HEK293 (cell line): ENCODE data around the gene THBS3.
A peak's percentile ranks its signal among the peaks of the same experiment; 100 is the strongest.

Experiments
- CTCF ChIA-PET: fragments of 350-600 bp; formaldehyde crosslinking; extraction: SDS; loops from one replicate; lab custom pipeline; 2021; ENCODE audit warnings: antibody characterized with exemption; lab: Yijun Ruan, JAX
- POLR2A ChIA-PET: fragments of 300-600 bp; formaldehyde crosslinking; extraction: SDS; loops from one replicate; lab custom pipeline; 2020; ENCODE audit warnings: antibody characterized with exemption, inconsistent platforms; lab: Yijun Ruan, JAX
- H3K27ac ChIP-seq: fragments of 200-500 bp; sonication (Bioruptor generic); 2 replicates; pipeline ENCODE4 v1.5.1; 2014; ENCODE audit warnings: low read depth, low read length, control low read depth, inconsistent platforms; ENCODE audit errors: extremely low read depth
- H3K36me3 ChIP-seq, 2 experiments: fragments of 200-500 bp in 1 of 2; sonication (Bioruptor generic) in 1 of 2; 1 replicate in 1 of 2; 2 replicates in 1 of 2; pipeline ENCODE4 v1.5.1; 2014 to 2017; ENCODE audit warnings: inconsistent platforms in 2 of 2, low read length in 2 of 2; ENCODE audit not compliant: control insufficient read depth in 2 of 2, insufficient read depth in 1 of 2
- H3K4me1 ChIP-seq: fragments of 200-500 bp; sonication (Bioruptor generic); 2 replicates; pipeline ENCODE4 v1.5.1; 2014; ENCODE audit warnings: mild to moderate bottlenecking, low read length, inconsistent platforms; ENCODE audit not compliant: control insufficient read depth, insufficient read depth
- H3K4me3 ChIP-seq: 2 replicates; pipeline ENCODE4 v1.5.1; 2011; ENCODE audit warnings: low read depth, mild to moderate bottlenecking, control low read depth, low read length, moderate library complexity
- H3K9me3 ChIP-seq: fragments of 200-500 bp; sonication (Bioruptor generic); 2 replicates; pipeline ENCODE4 v1.5.1; 2014; ENCODE audit warnings: low read depth, low read length, inconsistent platforms; ENCODE audit not compliant: control insufficient read depth, insufficient read depth
- ATF2 ChIP-seq: fragments of 450-650 bp; formaldehyde crosslinking; IDR thresholded peaks from 2 replicates; pipeline ENCODE4 v1.5.1; 2016; ENCODE audit warnings: missing biosample characterization, missing genetic modification characterization, low read depth
- EGR2 ChIP-seq: fragments of 450-650 bp; formaldehyde crosslinking; IDR thresholded peaks from 2 replicates; pipeline ENCODE4 v1.5.1; 2016; ENCODE audit warnings: low read depth, missing biosample characterization, missing genetic modification characterization
- KLF10 ChIP-seq: fragments of 450-650 bp; IDR thresholded peaks from 2 replicates; pipeline ENCODE4 v1.5.1; 2018; ENCODE audit warnings: missing biosample characterization, mild to moderate bottlenecking, missing genetic modification characterization
- KLF17 ChIP-seq: fragments of 450-650 bp; formaldehyde crosslinking; IDR thresholded peaks from 2 replicates; pipeline ENCODE4 v1.5.1; 2016; ENCODE audit warnings: missing biosample characterization, missing genetic modification characterization
- MEIS1 ChIP-seq: sonication (generic); formaldehyde crosslinking; IDR thresholded peaks from 2 replicates; pipeline ENCODE4 v1.8.1; 2022; ENCODE audit warnings: missing genetic modification reagents, mild to moderate bottlenecking, borderline replicate concordance
- PBX3 ChIP-seq: sonication (generic); formaldehyde crosslinking; IDR thresholded peaks from 2 replicates; pipeline ENCODE4 v1.8.1; 2022; ENCODE audit warnings: mild to moderate bottlenecking, moderate library complexity, missing genetic modification reagents
- YY2 ChIP-seq: fragments of 450-650 bp; formaldehyde crosslinking; IDR thresholded peaks from 2 replicates; pipeline ENCODE4 v1.5.1; 2016; ENCODE audit warnings: missing biosample characterization, missing genetic modification characterization
- ZBTB17 ChIP-seq: fragments of 450-650 bp; formaldehyde crosslinking; IDR thresholded peaks from 2 replicates; pipeline ENCODE4 v1.5.1; 2016; ENCODE audit warnings: missing biosample characterization, missing genetic modification characterization
- ZBTB44 ChIP-seq: fragments of 450-650 bp; IDR thresholded peaks from 2 replicates; pipeline ENCODE4 v1.5.1; 2018; ENCODE audit warnings: missing biosample characterization, mild to moderate bottlenecking, missing genetic modification characterization
- ZBTB7A ChIP-seq: fragments of 450-650 bp; formaldehyde crosslinking; IDR thresholded peaks from 2 replicates; pipeline ENCODE4 v1.5.1; 2016; ENCODE audit warnings: low read depth, missing biosample characterization, missing genetic modification characterization
- ZEB2 ChIP-seq: fragments of 450-650 bp; formaldehyde crosslinking; IDR thresholded peaks from 2 replicates; pipeline ENCODE4 v1.5.1; 2016; ENCODE audit warnings: missing biosample characterization, missing genetic modification characterization
- ZIC2 ChIP-seq: fragments of 450-650 bp; formaldehyde crosslinking; IDR thresholded peaks from 2 replicates; pipeline ENCODE4 v1.5.1; 2016; ENCODE audit warnings: missing biosample characterization, missing genetic modification characterization
- ZNF140 ChIP-seq: fragments of 450-650 bp; formaldehyde crosslinking; IDR thresholded peaks from 2 replicates; pipeline ENCODE4 v1.5.1; 2016; ENCODE audit warnings: missing biosample characterization, missing genetic modification characterization
- ZNF157 ChIP-seq: fragments of 450-650 bp; formaldehyde crosslinking; IDR thresholded peaks from 2 replicates; pipeline ENCODE4 v1.5.1; 2016; ENCODE audit warnings: missing biosample characterization, missing genetic modification characterization
- ZNF214 ChIP-seq: fragments of 450-650 bp; formaldehyde crosslinking; IDR thresholded peaks from 2 replicates; pipeline ENCODE4 v1.5.1; 2017; ENCODE audit warnings: missing biosample characterization, mild to moderate bottlenecking, missing genetic modification characterization, borderline replicate concordance
- ZNF280C ChIP-seq: fragments of 450-650 bp; formaldehyde crosslinking; IDR thresholded peaks from 2 replicates; pipeline ENCODE4 v1.5.1; 2016; ENCODE audit warnings: missing biosample characterization, missing genetic modification characterization
- ZNF292 ChIP-seq: fragments of 450-650 bp; formaldehyde crosslinking; IDR thresholded peaks from 2 replicates; pipeline ENCODE4 v1.5.1; 2016; ENCODE audit warnings: low read depth, missing biosample characterization, missing genetic modification characterization, borderline replicate concordance
- ZNF324 ChIP-seq: fragments of 450-650 bp; formaldehyde crosslinking; IDR thresholded peaks from 2 replicates; pipeline ENCODE4 v1.5.1; 2016; ENCODE audit warnings: missing biosample characterization, missing genetic modification characterization
- ZNF335 ChIP-seq: fragments of 450-650 bp; formaldehyde crosslinking; conservative IDR thresholded peaks from 2 replicates; pipeline ENCODE4 v1.5.1; 2016; ENCODE audit warnings: missing biosample characterization, missing genetic modification characterization
- ZNF571 ChIP-seq: fragments of 450-650 bp; formaldehyde crosslinking; IDR thresholded peaks from 2 replicates; pipeline ENCODE4 v1.5.0; 2017; ENCODE audit warnings: missing biosample characterization, missing genetic modification characterization
- ZNF654 ChIP-seq: fragments of 450-650 bp; formaldehyde crosslinking; IDR thresholded peaks from 2 replicates; pipeline ENCODE4 v1.5.1; 2016; ENCODE audit warnings: low read depth, missing biosample characterization, missing genetic modification characterization
- TF ChIP-seq, protein P1 (sequence below): fragments of 450-650 bp; formaldehyde crosslinking; IDR thresholded peaks from 2 replicates; pipeline ENCODE4 v1.5.1; 2016; ENCODE audit warnings: missing biosample characterization, missing genetic modification characterization
- TF ChIP-seq, protein P2 (sequence below): fragments of 450-650 bp; formaldehyde crosslinking; IDR thresholded peaks from 2 replicates; pipeline ENCODE4 v1.5.1; 2017; ENCODE audit warnings: missing biosample characterization, missing genetic modification characterization
- TF ChIP-seq, protein P3 (sequence below): fragments of 450-650 bp; formaldehyde crosslinking; IDR thresholded peaks from 2 replicates; pipeline ENCODE4 v1.5.1; 2016; ENCODE audit warnings: missing biosample characterization, missing genetic modification characterization

THBS3 gene

GRCh38 chr1:155244368-155245162 lies 36.9 kb upstream of the THBS3 start:
- Histone ChIP-seq H3K4me3 (peak overlapping the region; percentile 48), H3K4me1 (peaks cover 5% of the 10 kb centered on the region; the same call in 1 of the 2 replicates), H3K36me3 (peaks cover 9 to 32% of the 10 kb centered on the region in 2 experiments; a peak in 2 of 3 replicates), H3K9me3 (no peaks in the 10 kb centered on the region), H3K27ac (peak overlapping the region; percentile 56)
- ChIA-PET CTCF (interaction anchor here (0.6 to 1.9 kb wide), 5 partner anchors 30 to 78 kb away, joined by 3 to 9 read pairs (median 4); no protein-coding TSS in a partner anchor), POLR2A (interaction anchor here (0.6 to 2.6 kb wide), 11 partner anchors 10 to 461 kb away, joined by 3 to 11 read pairs (median 4); partner anchors contain the start of genes ENTREP3, KRTCAP2, SCAMP3 and THBS3)
- TF ChIP-seq ZEB2 (tag by site-specific recombination) (peak; percentile 100), ZIC2 (tag by site-specific recombination) (peak; percentile 99), ZNF214 (tag by site-specific recombination) (0 out of 2 replicates have a peak, but pooled peaks have one; percentile 42), YY2 (tag by site-specific recombination) (peak; percentile 82), ZBTB17 (tag by site-specific recombination) (peak; percentile 100), ZNF324 (peak; percentile 100), ZNF280C (no peak), ATF2 (tag by site-specific recombination) (peak; percentile 96), ZNF292 (tag by site-specific recombination) (0 out of 2 replicates have a peak, but pooled peaks have one; percentile 22), ZBTB7A (peak; percentile 100), KLF10 (tag by site-specific recombination) (peak; percentile 86), EGR2 (tag by site-specific recombination) (peak; percentile 89), ZNF140 (tag by site-specific recombination) (peak; percentile 38; the same call in 1 of the 2 replicates), MEIS1 (CRISPR knock-in tag) (no peak), ZNF335 (tag by site-specific recombination) (peak; percentile 83), ZNF654 (peak; percentile 41), ZNF571 (tag by site-specific recombination) (no peak), PBX3 (no peak), ZBTB44 (tag by site-specific recombination) (peak; percentile 93; the same call in 1 of the 2 replicates), KLF17 (tag by site-specific recombination) (peak; percentile 100), ZNF157 (peak; percentile 66)
- TF ChIP-seq, protein P1, sequence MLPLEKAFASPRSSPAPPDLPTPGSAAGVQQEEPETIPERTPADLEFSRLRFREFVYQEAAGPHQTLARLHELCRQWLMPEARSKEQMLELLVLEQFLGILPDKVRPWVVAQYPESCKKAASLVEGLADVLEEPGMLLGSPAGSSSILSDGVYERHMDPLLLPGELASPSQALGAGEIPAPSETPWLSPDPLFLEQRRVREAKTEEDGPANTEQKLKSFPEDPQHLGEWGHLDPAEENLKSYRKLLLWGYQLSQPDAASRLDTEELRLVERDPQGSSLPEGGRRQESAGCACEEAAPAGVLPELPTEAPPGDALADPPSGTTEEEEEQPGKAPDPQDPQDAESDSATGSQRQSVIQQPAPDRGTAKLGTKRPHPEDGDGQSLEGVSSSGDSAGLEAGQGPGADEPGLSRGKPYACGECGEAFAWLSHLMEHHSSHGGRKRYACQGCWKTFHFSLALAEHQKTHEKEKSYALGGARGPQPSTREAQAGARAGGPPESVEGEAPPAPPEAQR (tag by site-specific recombination): peak; percentile 100
- TF ChIP-seq, protein P2, sequence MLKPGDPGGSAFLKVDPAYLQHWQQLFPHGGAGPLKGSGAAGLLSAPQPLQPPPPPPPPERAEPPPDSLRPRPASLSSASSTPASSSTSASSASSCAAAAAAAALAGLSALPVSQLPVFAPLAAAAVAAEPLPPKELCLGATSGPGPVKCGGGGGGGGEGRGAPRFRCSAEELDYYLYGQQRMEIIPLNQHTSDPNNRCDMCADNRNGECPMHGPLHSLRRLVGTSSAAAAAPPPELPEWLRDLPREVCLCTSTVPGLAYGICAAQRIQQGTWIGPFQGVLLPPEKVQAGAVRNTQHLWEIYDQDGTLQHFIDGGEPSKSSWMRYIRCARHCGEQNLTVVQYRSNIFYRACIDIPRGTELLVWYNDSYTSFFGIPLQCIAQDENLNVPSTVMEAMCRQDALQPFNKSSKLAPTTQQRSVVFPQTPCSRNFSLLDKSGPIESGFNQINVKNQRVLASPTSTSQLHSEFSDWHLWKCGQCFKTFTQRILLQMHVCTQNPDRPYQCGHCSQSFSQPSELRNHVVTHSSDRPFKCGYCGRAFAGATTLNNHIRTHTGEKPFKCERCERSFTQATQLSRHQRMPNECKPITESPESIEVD (tag by site-specific recombination): peak; percentile 83; the same call in 1 of the 2 replicates
- TF ChIP-seq, protein P3, sequence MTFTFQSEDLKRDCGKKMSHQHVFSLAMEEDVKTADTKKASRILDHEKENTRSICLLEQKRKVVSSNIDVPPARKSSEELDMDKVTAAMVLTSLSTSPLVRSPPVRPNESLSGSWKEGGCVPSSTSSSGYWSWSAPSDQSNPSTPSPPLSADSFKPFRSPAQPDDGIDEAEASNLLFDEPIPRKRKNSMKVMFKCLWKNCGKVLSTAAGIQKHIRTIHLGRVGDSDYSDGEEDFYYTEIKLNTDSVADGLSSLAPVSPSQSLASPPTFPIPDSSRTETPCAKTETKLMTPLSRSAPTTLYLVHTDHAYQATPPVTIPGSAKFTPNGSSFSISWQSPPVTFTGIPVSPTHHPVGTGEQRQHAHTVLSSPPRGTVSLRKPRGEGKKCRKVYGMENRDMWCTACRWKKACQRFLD (tag by site-specific recombination): peak; percentile 97
